Right lobe of liver (tissue), 4 donors: Measurements from ENCODE around the gene ERC2.

Experiments used
- CTCF ChIP-seq, 4 donors: fragments of 200-600 bp in 3 of 4; fragments of 450-650 bp in 1 of 4; IDR thresholded peaks; one replicate each; pipeline versions ENCODE4 v1.5.1 to v1.8.0; 2016 to 2022; ENCODE audit warnings: antibody characterized with exemption in 4 of 4, mild to moderate bottlenecking in 2 of 4
- POLR2A ChIP-seq: fragments of 450-650 bp; IDR thresholded peaks from one replicate; pipeline ENCODE4 v1.6.1; 2017; ENCODE audit warnings: antibody characterized with exemption, mild to moderate bottlenecking
- donor health status: DM: no; HTN: no; CAD: no.
- donor health status: DM: no; HTN: no; CAD: no.
- donor health status: DM: no; HTN: yes; CAD: no.

- TF ChIP-seq POLR2A (no peak), CTCF (IDR thresholded peaks at IDR 0.05) (no peak)
Measured at GRCh38 chr3:56375654-56376053, 92.6 kb downstream of the ERC2 start.
